Small intestine (tissue), 7 donors: Measurements from ENCODE around the gene EIF4E1B. TPM values are rescaled to one million over a fixed set of nuclear protein-coding genes. Genes with fewer than 3 reads are reported as not detected.
A peak's percentile ranks its signal among the peaks of the same experiment; 100 is the strongest.
"Not testable (repeated sequence)": the region's sequence is repeated elsewhere in the genome, so short reads cannot be mapped to it uniquely, and the experiment has no call there.

Experiments
- DNase-seq, 2 donors: peaks; one replicate each; pipeline versions ENCODE4 v3.0.0 to v3.0.0-alpha.2; 2013
- FAIRE-seq: peaks from 2 replicates; lab custom pipeline; 2012; peaks lifted over from hg19 to GRCh38; lab: Jason Lieb, UNC
- H3K27ac ChIP-seq, 3 donors: one replicate each; pipeline ENCODE4 v1.5.1; 2013; ENCODE audit warnings: low read length in 2 of 3, mild to moderate bottlenecking in 2 of 3, control low read depth in 1 of 3, inconsistent platforms in 1 of 3, low read depth in 1 of 3, moderate library complexity in 1 of 3
- H3K27me3 ChIP-seq, 3 donors: one replicate each; pipeline ENCODE4 v1.6.1; 2013; ENCODE audit warnings: low read length in 3 of 3, inconsistent platforms in 1 of 3; ENCODE audit not compliant: control insufficient read depth in 3 of 3, insufficient read depth in 3 of 3
- H3K36me3 ChIP-seq, 3 donors: one replicate each; pipeline ENCODE4 v1.6.1; 2013; ENCODE audit warnings: low read length in 3 of 3, inconsistent platforms in 1 of 3, low read depth in 1 of 3, mild to moderate bottlenecking in 1 of 3, moderate library complexity in 1 of 3; ENCODE audit not compliant: control insufficient read depth in 3 of 3, insufficient read depth in 2 of 3
- H3K4me1 ChIP-seq, 3 donors: one replicate each; pipeline ENCODE4 v1.6.1; 2013; ENCODE audit warnings: low read length in 2 of 3, inconsistent platforms in 1 of 3, low read depth in 1 of 3, mild to moderate bottlenecking in 1 of 3, moderate library complexity in 1 of 3; ENCODE audit not compliant: control insufficient read depth in 3 of 3, insufficient read depth in 2 of 3
- H3K4me3 ChIP-seq, 3 donors: one replicate each; pipeline ENCODE4 v1.5.1; 2013; ENCODE audit warnings: low read length in 3 of 3, control low read depth in 1 of 3, inconsistent platforms in 1 of 3, low read depth in 1 of 3, mild to moderate bottlenecking in 1 of 3, moderate library complexity in 1 of 3
- H3K9me3 ChIP-seq, 2 donors: one replicate each; pipeline ENCODE4 v1.6.1; 2013; ENCODE audit warnings: low read depth in 1 of 2, low read length in 1 of 2; ENCODE audit not compliant: control insufficient read depth in 2 of 2, insufficient read depth in 1 of 2
- WGBS, 3 donors: extraction: QIAGEN DNeasy Blood & Tissue Kit; methylation state at CpG; one replicate each; pipeline ENCODE4 v1.1.7; 2013; 5-methylcytosine and 5-hydroxymethylcytosine counted together
- polyA plus RNA-seq, 4 donors: library from polyadenylated mRNA; stranded (reverse) in 3 of 4; unstranded in 1 of 4; fragments of 200-250 nt in 3 of 4; fragments of 120-200 nt in 1 of 4; gene quantifications; one replicate each; pipeline versions ENCODE4 v1.2.1 to v1.2.3, GENCODE V29; 2013
- donor health status: healthy with polysubstance abuse.
- donor health status: control.
- donor health status: control.
- donor health status: Bipolar disorder and iron deficiency.
- donor health status: healthy.

EIF4E1B gene
- polyA plus RNA-seq, 4 donors = 0.22 TPM; not detected in 3

GRCh38 chr5:176597417-176598389 is 32.8 kb upstream of the EIF4E1B start:
- H3K27me3 ChIP-seq = peaks cover 0 to 13% (median 4%) of the 10 kb centered on the region in 3 donors
- H3K27ac ChIP-seq = peak overlapping the region in 1 of 3 donors; percentile 37
- no peak for FAIRE-seq
- H3K36me3 ChIP-seq = peaks cover 0 to 30% (median 3%) of the 10 kb centered on the region in 3 donors
- 58 to 64% (median 62%) methylated on average over 34 to 47 of the region's 47 CpGs for WGBS, 3 donors
- no peak for DNase-seq
- H3K4me3 ChIP-seq = peak overlapping the region in 1 of 3 donors; percentile 35
- H3K9me3 ChIP-seq = no peaks in the 10 kb centered on the region
- H3K4me1 ChIP-seq = peaks cover 0 to 3% (median 2%) of the 10 kb centered on the region in 3 donors

GRCh38 chr5:176599749-176600430 is 30.6 kb upstream of the EIF4E1B start:
- not testable (repeated sequence) for H3K9me3 ChIP-seq, H3K27ac ChIP-seq, FAIRE-seq, DNase-seq, H3K4me1 ChIP-seq, H3K4me3 ChIP-seq
- peaks cover 0 to 13% (median 0%) of the 10 kb centered on the region in 3 donors for H3K36me3 ChIP-seq
- WGBS, 3 donors = 80 to 86% (median 82%) methylated on average over 19 of the region's 19 CpGs
- H3K27me3 ChIP-seq = peaks cover 0 to 13% (median 2%) of the 10 kb centered on the region in 3 donors

GRCh38 chr5:176601901-176602482 is 28.5 kb upstream of the EIF4E1B start:
- H3K4me1 ChIP-seq = no peaks in the 10 kb centered on the region
- no peak overlapping the region for H3K4me3 ChIP-seq
- DNase-seq (no peak), FAIRE-seq (no peak)
- WGBS, 3 donors = 72 to 78% (median 74%) methylated on average over 12 of the region's 12 CpGs
- H3K27me3 ChIP-seq = peaks cover 0 to 13% (median 0%) of the 10 kb centered on the region in 3 donors
- no peaks in the 10 kb centered on the region for H3K36me3 ChIP-seq
- H3K27ac ChIP-seq = no peak overlapping the region
- no peaks in the 10 kb centered on the region for H3K9me3 ChIP-seq

- FAIRE-seq (no peak), DNase-seq (no peak)
- no peaks in the 10 kb centered on the region for H3K4me1 ChIP-seq
- no peak overlapping the region for H3K4me3 ChIP-seq
- peaks cover 0 to 10% (median under 1%) of the 10 kb centered on the region in 3 donors for H3K27me3 ChIP-seq
- H3K27ac ChIP-seq = no peak overlapping the region
- no peaks in the 10 kb centered on the region for H3K36me3 ChIP-seq
- H3K9me3 ChIP-seq = no peaks in the 10 kb centered on the region
- WGBS, 3 donors = 12 to 17% (median 16%) methylated on average over 2 of the region's 2 CpGs
These were observed 27.4 kb upstream of the EIF4E1B start for GRCh38 chr5:176603091-176603490.

GRCh38 chr5:176606032-176606431 is 24.4 kb upstream of the EIF4E1B start:
- FAIRE-seq (no peak), DNase-seq (no peak)
- no peaks in the 10 kb centered on the region for H3K9me3 ChIP-seq
- 55 to 68% (median 62%) methylated on average over 3 of the region's 3 CpGs for WGBS, 3 donors
- H3K36me3 ChIP-seq = no peaks in the 10 kb centered on the region
- peaks cover 0 to 19% (median 4%) of the 10 kb centered on the region in 3 donors for H3K27me3 ChIP-seq
- H3K4me3 ChIP-seq = no peak overlapping the region
- peaks cover 0 to 3% (median 0%) of the 10 kb centered on the region in 3 donors for H3K4me1 ChIP-seq
- H3K27ac ChIP-seq = no peak overlapping the region

- Histone ChIP-seq H3K27ac (no peak overlapping the region), H3K36me3 (no peaks in the 10 kb centered on the region), H3K9me3 (no peaks in the 10 kb centered on the region), H3K27me3 (peaks cover 0 to 24% (median 4%) of the 10 kb centered on the region in 3 donors), H3K4me3 (no peak overlapping the region), H3K4me1 (peaks cover 0 to 3% (median 0%) of the 10 kb centered on the region in 3 donors)
- DNase-seq = no peak
- 74 to 88% (median 78%) methylated on average over 3 of the region's 3 CpGs for WGBS, 3 donors
- FAIRE-seq = no peak
These were observed 23.6 kb upstream of the EIF4E1B start for GRCh38 chr5:176606875-176607274.

GRCh38 chr5:176608142-176608705 is 22.3 kb upstream of the EIF4E1B start:
- WGBS, 3 donors = 79 to 93% (median 91%) methylated on average over 4 of the region's 4 CpGs
- no peak for DNase-seq
- Histone ChIP-seq H3K4me1 (peaks cover 0 to 3% (median 0%) of the 10 kb centered on the region in 3 donors), H3K4me3 (no peak overlapping the region), H3K27me3 (peaks cover 0 to 31% (median 4%) of the 10 kb centered on the region in 3 donors), H3K9me3 (no peaks in the 10 kb centered on the region), H3K36me3 (no peaks in the 10 kb centered on the region), H3K27ac (no peak overlapping the region)
- FAIRE-seq = no peak
